ENCODE data around the gene PROM2. TPM values are rescaled to one million over a fixed set of nuclear protein-coding genes. Genes with fewer than 3 reads are reported as not detected.
"Not testable (repeated sequence)": the region's sequence is repeated elsewhere in the genome, so short reads cannot be mapped to it uniquely, and the experiment has no call there.

Gene PROM2
- polyA plus RNA-seq, 4 donors, result 26.7 to 51.8 (median 33.6) TPM

DNA sequence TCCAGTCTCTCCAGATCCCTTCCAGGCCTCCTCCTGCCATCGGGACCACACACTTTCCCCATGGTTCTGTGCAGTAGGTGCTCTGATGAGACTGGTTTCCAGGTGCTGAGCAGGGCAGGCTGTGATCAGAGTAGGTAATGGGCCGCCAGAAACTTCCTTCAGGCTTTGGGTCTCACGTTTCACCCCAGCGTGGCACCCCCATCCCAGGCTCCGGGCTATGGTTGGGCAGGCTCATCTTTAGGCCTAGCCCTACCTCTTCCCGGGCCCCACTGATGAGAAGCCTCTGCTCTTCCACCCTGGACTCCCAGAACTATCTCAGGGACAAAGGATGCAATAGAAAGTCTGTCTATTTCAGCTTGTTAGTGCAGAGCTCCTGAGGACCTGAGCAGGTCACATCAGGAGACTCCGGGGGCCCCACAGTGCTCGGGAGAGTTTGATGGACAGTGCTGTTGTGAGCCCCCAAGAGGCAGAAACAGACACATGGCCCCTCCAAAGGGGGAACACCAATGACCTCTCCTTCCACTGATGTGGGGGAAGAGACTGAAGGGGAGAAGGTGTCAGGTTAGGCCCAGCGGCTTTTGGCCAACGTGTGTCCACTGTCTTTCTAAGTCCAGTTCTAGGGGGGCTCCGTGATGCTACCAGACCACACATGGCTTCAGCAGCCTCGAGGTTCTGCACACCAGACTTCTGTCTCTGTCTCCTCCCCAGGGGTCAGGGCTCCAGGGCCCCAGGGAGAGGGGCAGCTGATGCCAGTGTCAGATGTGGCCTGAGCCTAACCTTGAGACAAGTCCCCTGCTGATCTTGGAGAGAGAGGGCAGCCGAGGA lies 5.8 kb upstream of the PROM2 start:
- DNase-seq (ENCODE audit: low read depth in 4 of 4, low spot score in 2 of 4), result no peak

- no peak for DNase-seq (ENCODE audit: low read depth in 4 of 4, low spot score in 2 of 4)
These were observed 5.1 kb upstream of the PROM2 start for GRCh38 chr2:95269036-95269680.

GRCh38 chr2:95269745-95270144 lies 4.5 kb upstream of the PROM2 start:
- not testable (repeated sequence) for DNase-seq (ENCODE audit: low read depth in 4 of 4, low spot score in 2 of 4)

DNA sequence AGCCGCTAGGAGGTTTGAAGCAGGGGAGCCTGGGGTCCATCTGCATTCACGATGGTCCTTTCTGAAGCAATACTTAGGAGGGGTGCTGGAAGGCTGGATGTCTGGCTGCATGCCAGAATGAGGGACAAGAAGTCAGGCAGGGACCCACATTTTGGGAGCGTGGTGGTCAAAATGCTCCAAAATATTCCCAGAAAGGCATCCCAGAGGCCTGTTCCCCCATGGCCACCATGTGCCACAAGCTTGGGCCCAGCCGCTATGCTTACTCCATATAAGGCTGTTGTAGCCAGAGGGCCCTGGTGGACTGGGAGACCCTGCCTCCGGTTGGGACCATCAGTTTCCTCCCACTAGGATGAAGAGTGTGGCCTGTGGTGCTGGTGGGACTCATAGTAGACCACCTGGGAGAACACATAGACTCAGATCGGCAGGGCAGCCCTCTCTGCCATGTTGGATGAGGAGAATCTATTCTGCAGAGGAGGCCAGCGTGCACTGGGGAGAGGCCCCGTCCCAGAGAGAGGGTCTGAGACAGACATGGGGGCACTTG lies 3.6 kb upstream of the PROM2 start:
- DNase-seq (ENCODE audit: low read depth in 4 of 4, low spot score in 2 of 4), result no peak

DNA sequence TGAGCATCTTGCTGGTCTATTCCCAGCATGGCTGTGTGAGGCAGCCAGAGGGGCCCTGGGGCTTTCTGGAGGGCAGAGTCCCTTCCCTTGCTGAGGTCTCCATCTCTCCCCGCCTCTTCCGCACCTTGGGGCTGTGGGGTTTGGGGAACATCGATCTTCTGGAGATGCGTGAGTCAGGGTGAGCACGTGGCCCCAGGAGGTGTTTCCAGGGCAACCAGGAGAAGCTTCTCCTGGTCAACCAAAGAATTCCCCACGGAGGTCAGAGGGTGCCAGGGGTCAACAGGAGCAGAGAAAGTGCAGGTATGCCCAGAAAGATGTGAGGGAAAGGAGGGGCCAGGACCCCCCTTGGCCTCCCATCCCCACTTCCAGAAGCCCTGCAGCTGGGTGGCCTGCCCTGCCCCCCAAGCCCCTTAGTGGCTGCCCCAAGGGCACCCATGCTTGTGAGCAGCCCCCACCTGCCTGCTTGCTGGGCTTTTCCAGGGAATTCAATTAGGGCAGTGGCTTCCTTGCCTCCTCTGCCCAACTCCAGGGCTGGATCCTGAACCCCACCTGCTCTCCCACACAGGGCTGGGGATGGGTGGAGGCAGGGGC lies 2.8 kb upstream of the PROM2 start:
- DNase-seq (ENCODE audit: low read depth in 4 of 4, low spot score in 2 of 4), result no peak

DNA sequence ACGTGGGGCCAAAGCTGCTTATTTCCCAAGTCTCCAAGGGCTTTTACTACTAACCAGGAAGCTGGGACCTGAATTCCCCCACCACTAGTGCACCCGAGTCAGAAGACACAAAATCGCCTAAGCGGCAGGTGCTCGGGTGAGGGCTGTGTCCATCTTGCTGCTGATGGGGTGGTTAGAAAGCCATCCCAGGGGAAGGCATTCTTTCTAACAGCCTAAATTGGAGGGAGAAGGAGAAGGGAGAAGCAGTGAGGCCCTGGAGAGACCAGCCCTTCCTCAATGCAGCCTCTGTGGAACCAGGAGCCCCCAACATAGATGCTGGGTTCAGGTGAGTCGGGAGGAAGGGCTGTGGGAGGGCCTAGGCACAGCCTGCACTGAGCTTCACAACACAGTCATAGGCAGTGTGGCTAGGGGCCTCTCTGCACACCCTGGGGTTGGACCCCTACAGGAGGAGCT lies 1.9 kb upstream of the PROM2 start:
- no peak for DNase-seq (ENCODE audit: low read depth in 4 of 4, low spot score in 2 of 4)

GRCh38 chr2:95272781-95273180 lies 1.5 kb upstream of the PROM2 start:
- no peak for DNase-seq (ENCODE audit: low read depth in 4 of 4, low spot score in 2 of 4)

- DNase-seq (ENCODE audit: low read depth in 4 of 4, low spot score in 2 of 4), result no peak
These were observed 521 bp upstream of the PROM2 start for GRCh38 chr2:95273566-95274290.

GRCh38 chr2:95275151-95275515 lies 884 bp downstream of the PROM2 start:
- DNase-seq (ENCODE audit: low read depth in 4 of 4, low spot score in 2 of 4), result no peak

GRCh38 chr2:95275601-95276243 lies 1.5 kb downstream of the PROM2 start:
- no peak for DNase-seq (ENCODE audit: low read depth in 4 of 4, low spot score in 2 of 4)

GRCh38 chr2:95276244-95276887 lies 2.1 kb downstream of the PROM2 start:
- DNase-seq (ENCODE audit: low read depth in 4 of 4, low spot score in 2 of 4), result no peak

GRCh38 chr2:95276888-95277245 lies 2.6 kb downstream of the PROM2 start:
- DNase-seq (ENCODE audit: low read depth in 4 of 4, low spot score in 2 of 4), result no peak

GRCh38 chr2:95277246-95277906 lies 3.1 kb downstream of the PROM2 start:
- DNase-seq (ENCODE audit: low read depth in 4 of 4, low spot score in 2 of 4), result no peak

GRCh38 chr2:95278051-95278471 lies 3.8 kb downstream of the PROM2 start:
- DNase-seq (ENCODE audit: low read depth in 4 of 4, low spot score in 2 of 4), result no peak

GRCh38 chr2:95278637-95279225 lies 4.5 kb downstream of the PROM2 start:
- DNase-seq (ENCODE audit: low read depth in 4 of 4, low spot score in 2 of 4), result no peak

GRCh38 chr2:95279435-95280035 lies 5.3 kb downstream of the PROM2 start:
- DNase-seq (ENCODE audit: low read depth in 4 of 4, low spot score in 2 of 4), result no peak

- DNase-seq (ENCODE audit: low read depth in 4 of 4, low spot score in 2 of 4), result no peak
These were observed 6.8 kb downstream of the PROM2 start for GRCh38 chr2:95281071-95281470.

GRCh38 chr2:95281786-95282185 lies 7.5 kb downstream of the PROM2 start:
- DNase-seq (ENCODE audit: low read depth in 4 of 4, low spot score in 2 of 4), result no peak

GRCh38 chr2:95282458-95282857 lies 8.2 kb downstream of the PROM2 start:
- DNase-seq (ENCODE audit: low read depth in 4 of 4, low spot score in 2 of 4), result no peak
